Measurements from ENCODE around the gene NFIB.

The NFIB gene

GRCh38 chr9:14307989-14308852 lies 5.7 kb downstream of the NFIB start:
- DNase-seq (ENCODE audit: low read depth in 4 of 4, low spot score in 1 of 4): no peak

- DNase-seq (ENCODE audit: low read depth in 4 of 4, low spot score in 1 of 4): no peak
Observed at GRCh38 chr9:14306672-14307660, 7.0 kb downstream of the NFIB start.

- DNase-seq (ENCODE audit: low read depth in 4 of 4, low spot score in 1 of 4): no peak
Observed at GRCh38 chr9:14306188-14306587, 7.8 kb downstream of the NFIB start.

- no peak for DNase-seq (ENCODE audit: low read depth in 4 of 4, low spot score in 1 of 4)
Observed at GRCh38 chr9:14304259-14304658, 9.7 kb downstream of the NFIB start.

- DNase-seq (ENCODE audit: low read depth in 4 of 4, low spot score in 1 of 4): no peak
Observed at GRCh38 chr9:14303521-14303920, 10.4 kb downstream of the NFIB start.

- DNase-seq (ENCODE audit: low read depth in 4 of 4, low spot score in 1 of 4): no peak
Observed at GRCh38 chr9:14303100-14303499, 10.8 kb downstream of the NFIB start.

- DNase-seq (ENCODE audit: low read depth in 4 of 4, low spot score in 1 of 4): no peak
Observed at GRCh38 chr9:14302405-14302804, 11.5 kb downstream of the NFIB start.

- no peak for DNase-seq (ENCODE audit: low read depth in 4 of 4, low spot score in 1 of 4)
Observed at GRCh38 chr9:14301583-14302021, 12.3 kb downstream of the NFIB start.

GRCh38 chr9:14301006-14301405 lies 12.9 kb downstream of the NFIB start:
- DNase-seq (ENCODE audit: low read depth in 4 of 4, low spot score in 1 of 4): no peak

- DNase-seq (ENCODE audit: low read depth in 4 of 4, low spot score in 1 of 4): no peak
Observed at GRCh38 chr9:14300588-14300987, 13.4 kb downstream of the NFIB start.

- DNase-seq (ENCODE audit: low read depth in 4 of 4, low spot score in 1 of 4): no peak
Observed at GRCh38 chr9:14300040-14300439, 13.9 kb downstream of the NFIB start.

GRCh38 chr9:14298601-14299022 lies 15.3 kb downstream of the NFIB start:
- DNase-seq (ENCODE audit: low read depth in 4 of 4, low spot score in 1 of 4): no peak

- DNase-seq (ENCODE audit: low read depth in 4 of 4, low spot score in 1 of 4): no peak
Observed at GRCh38 chr9:14296495-14297113, 17.3 kb downstream of the NFIB start.

GRCh38 chr9:14294659-14295058 lies 19.3 kb downstream of the NFIB start:
- no peak for DNase-seq (ENCODE audit: low read depth in 4 of 4, low spot score in 1 of 4)

- DNase-seq (ENCODE audit: low read depth in 4 of 4, low spot score in 1 of 4): no peak
Observed at GRCh38 chr9:14293801-14294200, 20.1 kb downstream of the NFIB start.

- DNase-seq (ENCODE audit: low read depth in 4 of 4, low spot score in 1 of 4): no peak
Observed at GRCh38 chr9:14292181-14292739, 21.7 kb downstream of the NFIB start.

- no peak for DNase-seq (ENCODE audit: low read depth in 4 of 4, low spot score in 1 of 4)
Observed at GRCh38 chr9:14289916-14290315, 24.0 kb downstream of the NFIB start.

- no peak for DNase-seq (ENCODE audit: low read depth in 4 of 4, low spot score in 1 of 4)
Observed at GRCh38 chr9:14288433-14288832, 25.5 kb downstream of the NFIB start.

GRCh38 chr9:14286121-14286520 lies 27.8 kb downstream of the NFIB start:
- no peak for DNase-seq (ENCODE audit: low read depth in 4 of 4, low spot score in 1 of 4)

GRCh38 chr9:14283276-14283675 lies 30.7 kb downstream of the NFIB start:
- DNase-seq (ENCODE audit: low read depth in 4 of 4, low spot score in 1 of 4): no peak

GRCh38 chr9:14281876-14282275 lies 32.1 kb downstream of the NFIB start:
- DNase-seq (ENCODE audit: low read depth in 4 of 4, low spot score in 1 of 4): no peak
